Neutrophil (primary cell): Measurements from ENCODE around the gene ATXN2.

Experiments
- H3K27ac ChIP-seq: fragments of 200-600 bp; sonication (generic); 2 replicates; pipeline ENCODE4 v1.5.1; 2016; ENCODE audit warnings: mild to moderate bottlenecking, moderate library complexity
- H3K27me3 ChIP-seq: fragments of 200-600 bp; sonication (generic); 2 replicates; pipeline ENCODE4 v1.6.0; 2016; ENCODE audit warnings: mild to moderate bottlenecking
- H3K36me3 ChIP-seq: fragments of 200-600 bp; sonication (generic); 2 replicates; pipeline ENCODE4 v1.5.1; 2017
- H3K4me1 ChIP-seq, 2 experiments: fragments of 200-600 bp in 1 of 2; sonication (generic) in 1 of 2; 1 replicate in 1 of 2; 2 replicates in 1 of 2; pipeline versions ENCODE4 v1.5.1 to v1.6.1; 2013 to 2016; ENCODE audit warnings: low read depth in 1 of 2, low read length in 1 of 2, mild to moderate bottlenecking in 1 of 2, moderate library complexity in 1 of 2; ENCODE audit not compliant: control insufficient read depth in 1 of 2, insufficient read depth in 1 of 2
- H3K4me3 ChIP-seq, 2 experiments: fragments of 200-600 bp in 1 of 2; sonication (generic) in 1 of 2; 1 replicate in 1 of 2; 2 replicates in 1 of 2; pipeline ENCODE4 v1.5.1; 2013 to 2016; ENCODE audit warnings: low read depth in 1 of 2, low read length in 1 of 2, mild to moderate bottlenecking in 1 of 2, moderate library complexity in 1 of 2
- H3K9me3 ChIP-seq: fragments of 200-600 bp; sonication (generic); 2 replicates; pipeline ENCODE4 v1.5.1; 2016
- TF ChIP-seq, protein P1 (sequence below): fragments of 200-600 bp; sonication (generic); IDR thresholded peaks from 2 replicates; pipeline ENCODE4 v1.5.1; 2016; ENCODE audit warnings: antibody characterized with exemption

ATXN2 gene

DNA sequence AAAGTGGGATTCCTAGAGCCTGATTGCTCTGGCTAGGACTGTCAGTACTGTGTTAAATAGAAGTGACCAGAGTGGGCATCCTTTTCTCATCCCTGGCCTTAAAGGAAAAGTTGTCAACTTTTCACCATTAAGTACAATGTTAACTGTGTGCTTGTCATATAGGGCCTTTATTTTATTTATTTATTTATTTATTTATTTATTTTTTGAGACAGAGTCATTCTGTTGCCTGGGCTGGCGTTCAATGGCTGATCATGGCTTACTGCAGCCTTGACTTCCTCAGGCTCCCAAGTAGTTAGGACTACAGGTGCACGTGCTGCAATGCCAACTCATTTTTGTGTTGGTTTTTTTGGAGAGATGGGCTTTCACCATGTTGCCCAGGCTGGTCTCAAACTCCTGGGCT, 181.8 kb downstream of the ATXN2 start:
- Histone ChIP-seq H3K36me3 (peaks cover 52% of the 10 kb centered on the region), H3K27me3 (no peaks in the 10 kb centered on the region), H3K27ac (no peak overlapping the region), H3K4me3 (no peak overlapping the region), H3K4me1 (peaks cover 3 to 15% of the 10 kb centered on the region in 2 experiments), H3K9me3 (no peaks in the 10 kb centered on the region)
- TF ChIP-seq, protein P1, sequence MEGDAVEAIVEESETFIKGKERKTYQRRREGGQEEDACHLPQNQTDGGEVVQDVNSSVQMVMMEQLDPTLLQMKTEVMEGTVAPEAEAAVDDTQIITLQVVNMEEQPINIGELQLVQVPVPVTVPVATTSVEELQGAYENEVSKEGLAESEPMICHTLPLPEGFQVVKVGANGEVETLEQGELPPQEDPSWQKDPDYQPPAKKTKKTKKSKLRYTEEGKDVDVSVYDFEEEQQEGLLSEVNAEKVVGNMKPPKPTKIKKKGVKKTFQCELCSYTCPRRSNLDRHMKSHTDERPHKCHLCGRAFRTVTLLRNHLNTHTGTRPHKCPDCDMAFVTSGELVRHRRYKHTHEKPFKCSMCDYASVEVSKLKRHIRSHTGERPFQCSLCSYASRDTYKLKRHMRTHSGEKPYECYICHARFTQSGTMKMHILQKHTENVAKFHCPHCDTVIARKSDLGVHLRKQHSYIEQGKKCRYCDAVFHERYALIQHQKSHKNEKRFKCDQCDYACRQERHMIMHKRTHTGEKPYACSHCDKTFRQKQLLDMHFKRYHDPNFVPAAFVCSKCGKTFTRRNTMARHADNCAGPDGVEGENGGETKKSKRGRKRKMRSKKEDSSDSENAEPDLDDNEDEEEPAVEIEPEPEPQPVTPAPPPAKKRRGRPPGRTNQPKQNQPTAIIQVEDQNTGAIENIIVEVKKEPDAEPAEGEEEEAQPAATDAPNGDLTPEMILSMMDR, result no peak

DNA sequence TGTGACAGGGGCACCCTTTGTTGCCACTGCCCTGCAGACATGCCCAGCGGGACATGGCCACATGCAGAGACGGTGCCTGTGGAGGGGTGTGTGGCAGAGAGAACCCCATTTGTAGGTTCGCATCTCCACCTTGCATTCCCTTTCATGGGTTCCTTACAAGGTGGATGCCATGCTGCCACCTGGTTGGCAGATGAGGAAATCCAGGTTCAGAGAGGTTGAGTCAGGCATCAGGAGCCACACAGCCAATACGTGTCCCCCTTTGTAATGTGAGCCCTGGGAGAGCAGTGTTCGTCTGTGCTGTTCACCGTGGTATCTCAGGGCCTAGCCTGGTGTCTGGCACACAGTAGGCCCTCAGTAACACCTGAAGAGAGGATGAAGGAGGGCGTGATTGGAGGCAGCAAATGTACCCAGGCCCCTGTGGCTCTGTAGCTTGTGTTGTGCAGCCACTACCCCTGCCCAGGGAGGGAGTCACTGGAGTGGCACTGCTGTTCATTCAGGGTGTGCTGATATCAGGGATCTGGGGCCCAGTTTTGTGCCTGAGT, 184.3 kb downstream of the ATXN2 start:
- no peak overlapping the region for H3K4me3 ChIP-seq
- TF ChIP-seq, protein P1, result no peak
- H3K36me3 ChIP-seq, result peaks cover 29% of the 10 kb centered on the region
- H3K4me1 ChIP-seq, result peaks cover 24 to 37% of the 10 kb centered on the region in 2 experiments
- H3K27me3 ChIP-seq, result no peaks in the 10 kb centered on the region
- peak overlapping the region; percentile 9 for H3K27ac ChIP-seq
- H3K9me3 ChIP-seq, result no peaks in the 10 kb centered on the region

DNA sequence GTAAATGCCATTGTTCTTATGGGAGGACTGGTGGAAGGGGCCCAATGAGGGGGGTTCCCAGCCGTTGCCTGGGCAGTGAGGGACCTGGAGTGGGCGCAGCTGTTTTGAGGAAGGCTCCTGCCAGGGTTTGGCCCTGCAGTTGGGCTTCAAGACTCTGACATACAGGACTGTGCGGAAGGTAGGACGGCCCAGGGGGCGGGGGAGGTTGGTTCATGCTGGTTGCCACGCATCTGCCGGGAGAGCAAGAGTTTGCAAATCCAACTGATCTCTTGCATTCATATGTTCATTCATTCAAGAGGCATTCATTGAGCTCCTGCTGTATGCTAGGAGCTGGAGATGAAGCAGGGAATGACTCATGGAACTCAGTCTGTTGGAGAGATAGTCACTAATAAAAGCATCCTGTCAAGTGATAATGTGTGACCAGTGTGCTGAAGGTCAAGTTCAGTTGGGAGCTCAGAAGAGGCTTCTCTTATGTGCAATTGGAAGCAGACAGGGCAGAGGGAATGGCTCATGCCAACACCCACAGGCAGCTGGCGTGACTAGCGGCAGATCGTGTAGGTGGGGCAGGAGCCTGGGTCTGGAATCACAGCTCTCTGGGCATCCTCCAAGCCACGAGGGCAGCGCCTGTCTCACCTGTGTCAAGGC, 185.6 kb downstream of the ATXN2 start:
- no peaks in the 10 kb centered on the region for H3K27me3 ChIP-seq
- peaks cover 18% of the 10 kb centered on the region for H3K36me3 ChIP-seq
- peaks cover 36 to 50% of the 10 kb centered on the region in 2 experiments for H3K4me1 ChIP-seq
- H3K9me3 ChIP-seq, result no peaks in the 10 kb centered on the region
- no peak overlapping the region for H3K4me3 ChIP-seq
- H3K27ac ChIP-seq, result no peak overlapping the region
- TF ChIP-seq, protein P1, result no peak

DNA sequence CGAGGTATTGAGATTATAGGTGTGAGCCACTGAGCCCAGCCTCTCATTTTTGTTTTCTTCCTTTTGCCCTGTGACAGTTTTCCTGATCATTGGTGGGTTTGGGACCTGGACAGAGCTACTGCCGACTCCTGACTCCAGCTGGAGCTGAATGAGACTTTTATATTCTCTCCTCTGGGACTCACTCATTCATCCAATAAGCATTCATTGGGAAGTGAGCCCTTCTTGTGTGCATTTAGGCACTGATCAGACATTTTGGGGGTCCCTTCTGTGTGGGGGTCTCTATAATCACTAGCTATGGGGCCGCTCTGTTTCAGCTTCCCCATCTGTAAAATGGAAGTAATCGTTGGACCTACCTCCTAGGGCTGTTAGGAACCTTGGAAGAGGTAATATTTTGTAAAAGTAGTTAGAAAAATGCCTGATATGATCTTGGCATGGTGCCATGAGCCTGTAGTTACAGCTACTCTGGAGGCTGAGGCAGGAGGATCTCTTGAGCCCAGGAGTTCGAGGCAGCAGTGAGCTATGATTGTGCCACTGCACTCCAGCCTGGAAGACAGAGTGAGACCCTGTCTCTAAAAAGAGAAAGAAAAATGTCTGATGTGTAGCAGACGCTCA, 186.2 kb downstream of the ATXN2 start:
- H3K36me3 ChIP-seq, result peaks cover 12% of the 10 kb centered on the region
- H3K4me3 ChIP-seq, result no peak overlapping the region

DNA sequence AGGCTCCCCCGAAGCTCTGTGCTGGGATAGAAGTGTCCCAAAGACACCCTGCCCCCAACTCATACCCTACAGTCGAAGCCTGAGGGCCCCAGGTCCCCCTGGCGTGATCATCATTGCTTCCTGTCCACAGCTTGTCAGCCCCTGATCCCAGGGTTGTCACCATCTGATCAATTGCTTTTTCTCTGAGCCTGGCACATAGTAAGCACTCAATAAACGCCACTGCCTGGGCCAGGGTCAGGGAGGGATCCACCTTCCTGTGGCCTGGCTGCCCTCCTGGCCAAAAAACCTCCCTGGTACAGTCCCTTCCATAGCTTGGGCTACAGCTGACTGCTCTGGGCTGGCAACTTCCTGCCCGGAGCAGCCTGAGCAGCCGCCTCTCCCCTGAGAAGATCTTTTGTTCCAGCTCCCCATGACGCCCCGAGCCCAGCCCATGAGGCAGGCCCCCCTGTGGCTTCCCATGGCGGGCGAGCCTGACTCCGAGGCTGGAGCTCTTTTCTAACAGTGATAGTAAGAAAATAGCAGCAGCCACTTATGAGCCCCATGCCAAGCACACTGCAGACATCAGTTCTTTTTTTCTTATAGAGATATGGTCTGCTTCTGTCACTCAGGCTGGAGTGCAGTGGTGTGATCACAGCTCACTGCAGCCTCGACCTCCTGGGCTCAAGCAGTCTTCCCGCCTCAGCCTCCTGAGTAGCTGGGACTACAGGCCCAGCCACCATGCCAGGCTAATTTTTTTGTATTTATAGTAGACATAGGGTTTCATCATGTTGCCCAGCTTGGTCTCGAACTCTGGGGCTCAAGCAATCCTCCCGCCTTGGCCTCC, 186.9 kb downstream of the ATXN2 start:
- Histone ChIP-seq H3K4me3 (no peak overlapping the region), H3K36me3 (peaks cover 10% of the 10 kb centered on the region), H3K4me1 (peaks cover 49 to 63% of the 10 kb centered on the region in 2 experiments), H3K27ac (peak overlapping the region; percentile 67), H3K9me3 (no peaks in the 10 kb centered on the region), H3K27me3 (no peaks in the 10 kb centered on the region)
- TF ChIP-seq, protein P1, result no peak

More for the DNA sequence above, 186.2 kb downstream of the ATXN2 start:
- TF ChIP-seq, protein P1, result no peak
- Histone ChIP-seq H3K4me1 (peaks cover 42 to 56% of the 10 kb centered on the region in 2 experiments), H3K27me3 (no peaks in the 10 kb centered on the region), H3K9me3 (no peaks in the 10 kb centered on the region), H3K27ac (peak overlapping the region; percentile 67)
